ENCODE data around the gene IARS2.
"Not testable (repeated sequence)": the region's sequence is repeated elsewhere in the genome, so short reads cannot be mapped to it uniquely, and the experiment has no call there.

IARS2 gene

GRCh38 chr1:220094016-220094911 is at the start of gene IARS2:
Gene IARS2 (plus strand): TSS chr1:220094132. CDS start chr1:220094217, 85 bp downstream.
- DNase-seq: peak in 53 of 56 donors; percentile 38 to 89 (median 79)

DNA sequence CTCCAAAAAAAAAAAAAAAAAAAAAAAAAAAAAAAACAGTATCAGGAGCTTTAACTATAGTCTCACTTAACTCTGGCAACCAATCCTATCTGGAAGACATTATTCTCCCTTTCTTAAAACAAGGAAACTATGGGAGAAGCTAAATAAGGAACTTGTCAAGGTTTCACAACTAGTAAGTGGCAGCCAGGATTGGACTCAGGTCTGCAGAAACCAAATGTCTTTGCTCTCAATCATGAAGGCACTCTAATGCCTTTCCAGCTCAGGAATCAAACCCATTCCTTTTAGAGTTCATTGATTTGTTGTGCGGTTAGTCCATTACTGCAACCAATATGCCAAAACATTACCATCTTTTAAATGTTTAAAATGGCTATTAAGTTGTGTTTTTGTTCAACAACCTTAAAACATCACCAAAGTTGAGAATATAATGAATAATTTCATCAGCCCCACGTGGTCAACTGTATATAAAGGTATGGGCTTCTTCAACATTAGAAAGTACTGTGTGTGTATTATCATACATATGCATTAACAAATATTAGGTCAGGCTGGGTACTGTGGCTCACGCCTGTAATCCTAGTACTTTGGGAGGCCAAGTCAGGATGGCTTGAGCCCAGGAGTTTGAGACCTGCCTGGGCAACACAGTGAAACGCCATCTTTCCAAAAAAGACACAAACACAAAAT is 49.1 kb upstream of the IARS2 start:
- no peak for DNase-seq

- DNase-seq: no peak
These were observed 48.4 kb upstream of the IARS2 start for GRCh38 chr1:220045356-220046051.

DNA sequence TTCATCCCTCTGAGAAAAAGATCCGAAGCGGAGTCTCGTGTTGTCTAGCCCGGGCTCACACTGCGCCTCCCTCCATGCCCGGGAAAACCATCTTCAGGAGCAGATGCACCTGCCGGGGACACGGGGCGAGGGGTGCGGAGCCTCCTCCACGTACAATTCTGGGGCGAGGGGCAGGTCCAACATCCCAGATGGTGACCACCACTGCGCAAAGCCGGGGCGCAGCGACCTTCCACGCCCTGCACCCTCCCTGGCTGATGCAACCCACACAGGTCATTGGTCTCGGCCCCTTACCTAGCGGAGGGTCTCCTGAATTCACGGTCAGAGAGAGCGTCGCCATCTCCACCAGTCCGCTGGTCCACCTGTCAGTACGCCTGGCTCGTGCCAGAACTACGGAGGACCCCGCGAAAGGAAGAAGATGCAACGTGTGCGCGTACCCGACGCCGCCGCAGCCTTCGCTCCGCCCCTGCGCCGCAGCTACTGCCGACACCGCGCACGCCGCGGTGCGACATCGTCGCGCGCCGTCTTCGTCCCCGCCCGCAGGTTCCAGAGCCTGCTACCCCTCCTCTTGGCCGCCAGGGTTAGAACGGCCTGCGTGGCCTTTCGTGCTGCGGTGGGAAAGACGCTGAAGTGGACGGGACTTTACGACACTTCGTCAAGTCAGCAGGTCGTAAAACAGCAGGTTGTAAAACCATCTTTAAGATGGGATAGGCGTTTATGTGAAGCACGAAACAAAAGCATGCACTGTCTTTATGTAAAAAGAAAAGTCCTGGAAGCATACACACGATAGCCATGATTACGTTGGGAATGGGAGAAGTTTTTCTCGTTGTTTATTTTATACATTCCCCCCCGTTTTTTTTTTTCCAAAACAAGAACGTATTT is 47.6 kb upstream of the IARS2 start, which contains the start of gene EPRS1:
EPRS1 (minus strand) TSS at position 454 of the 879 bp plus-strand sequence; CDS start at position 337, 117 bp downstream.
- DNase-seq: peak; percentile 42 to 96 (median 87)

DNA sequence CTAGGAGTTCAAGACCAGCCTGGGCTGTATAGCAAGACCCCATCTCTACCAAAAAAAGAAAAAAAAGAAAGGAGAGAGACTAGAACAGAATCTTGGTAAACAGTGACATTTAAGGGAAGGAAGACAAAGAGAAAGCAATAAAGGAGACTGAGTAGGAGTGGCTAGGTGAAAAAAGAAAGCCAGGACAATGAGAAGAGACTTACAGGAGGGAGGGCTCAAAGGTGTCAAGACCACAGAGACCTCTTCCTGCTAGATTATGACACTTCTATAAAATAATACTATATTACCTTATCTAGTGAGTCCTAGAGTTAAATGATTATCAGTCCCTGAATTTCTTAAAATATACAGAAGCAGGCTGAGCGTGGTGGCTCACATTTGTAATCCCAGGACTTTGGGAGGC is 37.6 kb upstream of the IARS2 start:
- no peak for DNase-seq

GRCh38 chr1:220060876-220061275 is 33.1 kb upstream of the IARS2 start:
- no peak for DNase-seq

DNA sequence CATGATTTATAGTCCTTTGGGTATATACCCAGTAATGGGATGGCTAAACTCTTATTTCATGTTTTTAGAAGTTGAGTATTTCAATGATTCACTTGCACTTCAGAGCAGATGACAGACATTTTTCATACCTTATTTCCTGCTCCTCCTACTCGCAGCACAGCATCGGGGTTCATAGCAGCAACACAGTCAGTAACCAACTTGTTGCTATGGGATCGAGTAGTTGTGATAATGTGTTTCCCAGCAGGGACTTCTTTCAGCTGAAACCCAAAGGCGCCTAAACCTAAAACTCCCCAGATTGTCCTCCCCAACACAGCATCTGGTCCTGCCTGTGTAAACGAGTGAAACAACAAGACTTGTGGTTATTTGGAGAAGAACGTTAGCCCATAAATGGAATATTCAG is 31.3 kb upstream of the IARS2 start:
- DNase-seq: peak in 3 of 56 donors; percentile 4 to 8 (median 5)

DNA sequence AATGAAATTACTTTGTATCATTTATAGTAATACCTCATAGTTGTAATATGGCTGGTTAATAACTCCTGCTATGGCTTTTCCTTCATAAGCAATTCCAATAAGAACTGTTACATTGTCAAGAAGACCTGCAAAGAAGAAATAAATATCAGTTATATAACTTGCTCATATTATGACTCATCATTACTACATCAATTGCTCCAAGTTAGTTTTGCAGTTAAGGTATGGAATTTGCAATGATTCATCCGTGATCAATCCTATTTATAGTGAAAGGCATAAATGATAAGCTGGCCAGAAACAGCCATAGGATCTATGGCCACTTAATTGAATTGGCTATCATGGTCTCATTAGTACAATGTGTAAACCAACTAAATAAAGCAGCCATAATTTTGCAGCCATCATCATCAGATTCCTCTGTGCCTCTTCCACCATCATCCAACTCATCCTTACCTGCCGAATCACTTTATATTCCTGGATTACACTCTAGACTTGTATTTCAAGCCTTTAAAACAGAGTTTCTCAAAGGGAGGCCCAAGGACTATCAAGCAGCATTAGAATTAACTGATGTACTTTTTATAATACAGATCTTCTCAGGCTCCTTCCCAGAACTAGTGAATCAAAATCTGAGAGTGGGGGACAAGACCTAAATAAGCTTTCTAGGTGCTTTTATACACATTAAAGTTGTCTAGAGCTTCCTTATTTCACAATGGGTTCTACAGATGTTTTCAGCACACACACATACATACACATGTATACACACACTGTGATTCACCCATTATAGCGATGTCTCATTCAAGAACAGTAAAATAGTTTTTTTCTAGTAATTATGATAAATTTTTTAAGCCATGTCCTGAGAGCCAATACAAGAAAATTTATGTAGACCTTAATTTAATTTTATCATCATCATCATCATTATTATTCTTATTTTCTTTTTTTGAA is 26.4 kb upstream of the IARS2 start:
- no peak for DNase-seq

DNA sequence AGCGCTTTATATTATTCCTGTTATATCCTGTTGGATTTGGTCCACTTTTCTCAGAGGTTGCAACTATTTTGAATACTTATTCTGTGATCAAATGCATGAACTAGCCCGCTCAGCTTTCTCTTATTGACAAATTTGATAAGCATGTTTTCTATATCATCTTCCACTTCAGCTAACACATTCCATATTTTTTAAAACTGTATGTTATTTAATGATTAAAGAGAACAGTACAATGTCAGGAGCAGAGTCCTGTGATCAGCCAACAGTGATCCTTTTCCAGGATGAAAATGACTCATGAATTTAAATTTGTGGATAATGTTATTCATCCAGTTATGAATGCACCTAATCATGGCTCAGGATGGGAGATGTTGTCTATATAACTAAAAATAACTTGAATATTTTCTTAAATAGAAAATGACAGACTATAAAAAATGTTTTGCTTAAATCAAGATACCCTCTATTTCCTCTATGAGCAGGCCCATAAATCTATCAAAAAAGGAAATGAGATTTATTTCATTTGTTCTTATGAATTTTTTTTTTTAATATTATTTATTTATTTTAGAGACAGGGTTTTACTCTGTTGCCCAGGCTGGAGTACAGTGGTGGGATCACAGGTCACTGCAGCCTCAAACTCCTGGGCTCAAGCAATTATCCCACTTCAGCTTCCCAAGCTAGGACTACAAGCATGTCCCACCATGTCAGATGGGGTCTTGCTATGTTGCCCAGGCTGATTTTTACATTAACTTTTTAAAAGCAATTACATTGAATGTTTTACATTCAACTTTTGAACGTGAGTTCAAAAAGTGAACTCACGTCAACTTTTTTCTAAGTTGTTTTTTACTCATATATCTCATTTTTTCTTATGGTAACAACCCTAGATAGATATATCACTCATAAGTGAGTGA is 16.8 kb upstream of the IARS2 start:
- no peak for DNase-seq

DNA sequence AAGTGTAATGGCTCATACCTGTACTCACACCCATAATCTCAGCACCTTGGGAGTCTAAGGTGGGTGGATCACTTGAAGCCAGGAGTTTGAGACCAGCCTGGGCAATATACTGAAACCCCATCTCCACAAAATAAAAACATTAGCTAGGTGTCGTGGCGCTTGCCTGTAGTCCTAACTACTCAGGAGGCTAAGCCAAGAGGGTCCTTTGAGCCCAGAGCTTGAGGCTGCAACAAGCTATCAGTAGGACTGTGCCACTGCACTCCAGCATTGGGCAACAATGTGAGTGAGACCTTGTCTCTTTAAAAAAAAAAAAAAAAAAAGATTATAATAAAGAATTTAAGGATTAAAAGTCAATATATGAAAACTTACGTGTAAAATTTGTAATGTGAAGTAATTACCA is 16.0 kb upstream of the IARS2 start:
- DNase-seq: no peak

DNA sequence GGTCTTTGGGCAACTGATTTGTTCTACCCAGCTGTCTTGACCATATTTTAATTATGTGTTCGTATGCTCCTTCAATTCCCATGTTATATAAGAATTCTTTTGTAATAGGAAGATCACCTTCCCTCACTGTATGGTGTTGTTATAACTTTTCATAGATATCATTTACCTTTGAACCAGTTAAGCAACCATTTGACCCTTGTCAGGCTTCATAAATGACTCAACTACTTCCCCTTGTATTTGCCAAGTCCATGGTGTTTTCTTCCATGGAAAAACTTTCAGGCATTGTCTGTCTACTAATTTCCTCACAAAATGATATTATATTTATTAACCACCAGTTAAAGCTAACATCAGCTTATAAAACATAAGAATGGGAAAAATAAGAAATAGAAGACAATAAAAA is 9.5 kb upstream of the IARS2 start:
- no peak for DNase-seq

DNA sequence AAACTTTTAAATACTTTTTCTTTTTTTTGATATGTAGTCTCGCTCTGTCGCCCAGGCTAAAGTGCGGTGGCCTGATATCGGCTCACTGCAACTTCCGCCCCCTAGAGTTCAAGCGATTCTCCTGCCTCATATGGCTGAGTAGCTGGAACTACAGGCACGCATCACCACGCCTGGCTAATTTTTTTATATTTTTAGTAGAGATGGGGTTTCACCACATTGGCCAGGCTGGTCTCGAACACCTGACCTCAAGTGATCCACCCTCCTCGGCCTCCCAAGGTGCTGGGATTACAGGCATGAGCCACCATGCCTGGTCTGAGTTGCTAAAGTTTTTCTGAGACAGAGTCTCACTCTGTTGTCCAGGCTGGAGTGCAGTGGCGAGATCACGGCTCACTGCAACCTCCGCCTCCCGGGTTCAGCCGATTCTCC is 7.7 kb upstream of the IARS2 start:
- not testable (repeated sequence) for DNase-seq

DNA sequence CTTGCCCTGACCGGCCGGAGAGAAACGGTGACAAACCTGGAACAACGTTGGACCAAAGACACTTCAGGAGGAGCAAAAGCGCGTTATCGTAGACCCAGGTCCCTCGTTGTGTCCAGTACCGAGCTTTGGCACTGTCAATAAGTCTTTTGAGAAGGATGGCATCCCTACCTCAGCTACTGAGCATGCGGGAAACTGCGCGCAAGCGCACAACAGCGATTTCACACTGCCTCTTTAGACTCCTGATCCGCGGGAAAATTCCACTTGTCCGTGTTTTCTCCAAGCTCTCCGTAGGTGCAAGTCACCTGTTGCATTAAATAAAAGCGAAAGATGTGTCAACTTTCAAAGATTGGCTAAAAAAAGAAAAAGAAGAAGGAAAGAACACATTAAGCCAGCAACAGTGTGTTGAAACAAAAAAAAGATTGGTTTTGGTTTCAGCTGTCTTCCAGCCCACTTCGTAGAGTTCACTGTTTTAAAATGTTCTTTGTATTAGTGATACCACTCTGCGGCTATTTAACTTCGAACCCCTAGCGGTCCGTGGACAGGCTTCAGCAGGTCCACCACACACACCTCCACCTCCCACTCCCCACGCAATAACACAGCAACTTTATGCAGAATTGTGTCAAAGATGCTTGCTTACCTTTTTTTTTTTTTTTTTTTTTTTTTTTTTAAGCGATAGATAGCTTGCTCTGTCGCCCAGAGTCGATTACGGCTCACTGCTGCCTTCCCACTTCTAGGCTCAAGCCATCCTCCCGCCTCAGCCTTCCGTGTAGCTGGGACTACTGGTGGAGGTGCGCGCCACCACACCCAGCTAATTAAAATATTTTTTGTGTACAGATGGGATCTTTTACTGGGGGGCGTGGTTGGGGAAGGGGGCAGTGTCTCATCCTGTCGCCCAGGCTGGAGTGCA is 4.0 kb upstream of the IARS2 start, which contains the start of gene BPNT1:
BPNT1 (minus strand) TSS at position 139 of the 907 bp plus-strand sequence. CDS start 9,942 bp downstream, outside the sequence.
- peak; percentile 60 to 97 (median 83) for DNase-seq

DNA sequence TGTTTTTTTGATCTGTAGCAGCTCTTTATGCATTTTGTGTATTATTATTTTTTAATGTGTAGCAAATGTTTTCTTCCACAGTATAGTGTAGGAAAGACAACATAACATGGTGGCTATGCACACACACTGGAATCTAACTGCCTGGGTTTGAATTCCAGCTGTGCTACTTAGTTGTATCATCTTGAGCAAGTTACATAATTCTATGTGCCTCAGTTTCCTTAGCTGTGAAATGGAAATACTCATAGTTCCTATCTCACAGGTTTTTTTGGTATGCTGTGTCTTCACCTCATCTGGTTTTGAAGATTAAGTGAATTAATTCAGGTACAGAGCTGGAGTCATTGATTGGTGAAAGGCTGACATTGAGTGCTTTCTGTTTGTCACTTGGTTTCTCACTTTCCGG is 1.2 kb upstream of the IARS2 start:
- no peak for DNase-seq

- peak in 1 of 56 donors; percentile 63 for DNase-seq
These were observed 444 bp upstream of the IARS2 start for GRCh38 chr1:220093361-220094015.

GRCh38 chr1:220099826-220100225 is 5.9 kb downstream of the IARS2 start:
- DNase-seq: no peak

GRCh38 chr1:220110473-220110872 is 16.5 kb downstream of the IARS2 start:
- not testable (repeated sequence) for DNase-seq

Measured in amygdala (tissue), 56 donors.